ENCODE measurements around the gene GPR32.
"Not testable (repeated sequence)": the region's sequence is repeated elsewhere in the genome, so short reads cannot be mapped to it uniquely, and the experiment has no call there.

DNA sequence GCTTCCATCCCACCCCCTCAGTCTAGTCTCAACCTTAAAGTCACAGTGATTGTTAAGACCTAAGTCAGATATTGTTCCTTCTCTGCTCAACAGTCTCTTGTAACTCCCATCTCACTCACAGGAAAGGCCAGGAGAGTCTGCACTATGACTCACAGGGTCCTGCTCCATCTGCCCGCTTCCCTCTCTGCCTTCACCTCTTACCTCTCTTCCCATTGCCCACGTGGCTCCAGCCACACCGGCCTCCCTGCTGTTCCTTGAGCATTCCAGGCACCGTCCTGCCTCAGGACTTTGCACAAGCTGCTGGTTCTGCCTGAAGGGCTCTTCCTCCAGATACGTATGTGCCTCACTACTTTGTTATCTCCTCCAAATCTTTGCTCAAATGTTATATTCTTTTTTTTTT lies 3.0 kb upstream of the GPR32 start:
- TF ChIP-seq, protein P1, sequence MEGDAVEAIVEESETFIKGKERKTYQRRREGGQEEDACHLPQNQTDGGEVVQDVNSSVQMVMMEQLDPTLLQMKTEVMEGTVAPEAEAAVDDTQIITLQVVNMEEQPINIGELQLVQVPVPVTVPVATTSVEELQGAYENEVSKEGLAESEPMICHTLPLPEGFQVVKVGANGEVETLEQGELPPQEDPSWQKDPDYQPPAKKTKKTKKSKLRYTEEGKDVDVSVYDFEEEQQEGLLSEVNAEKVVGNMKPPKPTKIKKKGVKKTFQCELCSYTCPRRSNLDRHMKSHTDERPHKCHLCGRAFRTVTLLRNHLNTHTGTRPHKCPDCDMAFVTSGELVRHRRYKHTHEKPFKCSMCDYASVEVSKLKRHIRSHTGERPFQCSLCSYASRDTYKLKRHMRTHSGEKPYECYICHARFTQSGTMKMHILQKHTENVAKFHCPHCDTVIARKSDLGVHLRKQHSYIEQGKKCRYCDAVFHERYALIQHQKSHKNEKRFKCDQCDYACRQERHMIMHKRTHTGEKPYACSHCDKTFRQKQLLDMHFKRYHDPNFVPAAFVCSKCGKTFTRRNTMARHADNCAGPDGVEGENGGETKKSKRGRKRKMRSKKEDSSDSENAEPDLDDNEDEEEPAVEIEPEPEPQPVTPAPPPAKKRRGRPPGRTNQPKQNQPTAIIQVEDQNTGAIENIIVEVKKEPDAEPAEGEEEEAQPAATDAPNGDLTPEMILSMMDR (IDR thresholded peaks at IDR 0.05) = not testable (repeated sequence)
- not testable (repeated sequence) for TF ChIP-seq POLR2AphosphoS5, EP300 (IDR thresholded peaks at IDR 0.05)

Measured in gastroesophageal sphincter (tissue), 3 donors.